M059J (cell line): ENCODE measurements around the gene RGMB. TPM values are rescaled to one million over a fixed set of nuclear protein-coding genes. Genes with fewer than 3 reads are reported as not detected.
"Not testable (repeated sequence)": the region's sequence is repeated elsewhere in the genome, so short reads cannot be mapped to it uniquely, and the experiment has no call there.

Source experiments
- DNase-seq: peaks from one replicate; pipeline ENCODE4 v3.0.0-alpha.2; 2012; ENCODE audit warnings: low read depth
- total RNA-seq: library from RNA; depleted of rRNA; stranded (reverse); fragments of >200 nt; shearing (Covaris generic); gene quantifications from 2 replicates; pipeline ENCODE4 v1.2.3, GENCODE V29; 2014; rRNA removed

Gene RGMB
- total RNA-seq, result 29.9 and 51.1 TPM in 2 replicates

GRCh38 chr5:98773464-98774191 lies at the start of gene RGMB:
Gene RGMB, plus strand, starts transcription at chr5:98773663. Its CDS starts 408 bp downstream, at chr5:98774071.
- DNase-seq, result peak; percentile 98

GRCh38 chr5:98726258-98726657 lies 47.2 kb upstream of the RGMB start:
- no peak for DNase-seq

- DNase-seq, result no peak
Measured at GRCh38 chr5:98727686-98728085, 45.8 kb upstream of the RGMB start.

GRCh38 chr5:98734646-98735045 lies 38.8 kb upstream of the RGMB start:
- DNase-seq, result no peak

- DNase-seq, result peak; percentile 64
Measured at GRCh38 chr5:98735806-98736507, 37.5 kb upstream of the RGMB start.

- DNase-seq, result no peak
Measured at GRCh38 chr5:98736753-98737152, 36.7 kb upstream of the RGMB start.

- not testable (repeated sequence) for DNase-seq
Measured at GRCh38 chr5:98737441-98737840, 36.0 kb upstream of the RGMB start.

GRCh38 chr5:98738481-98739149 lies 34.8 kb upstream of the RGMB start:
- not testable (repeated sequence) for DNase-seq

- DNase-seq, result no peak
Measured at GRCh38 chr5:98741926-98742325, 31.5 kb upstream of the RGMB start.

- no peak for DNase-seq
Measured at GRCh38 chr5:98742396-98743073, 30.9 kb upstream of the RGMB start.

- DNase-seq, result not testable (repeated sequence)
Measured at GRCh38 chr5:98748259-98748658, 25.2 kb upstream of the RGMB start.

GRCh38 chr5:98749046-98749445 lies 24.4 kb upstream of the RGMB start:
- no peak for DNase-seq

GRCh38 chr5:98750693-98751092 lies 22.8 kb upstream of the RGMB start:
- peak; percentile 36 for DNase-seq

GRCh38 chr5:98752331-98752730 lies 21.1 kb upstream of the RGMB start:
- not testable (repeated sequence) for DNase-seq

GRCh38 chr5:98752801-98753200 lies 20.7 kb upstream of the RGMB start:
- not testable (repeated sequence) for DNase-seq

GRCh38 chr5:98753507-98753906 lies 20.0 kb upstream of the RGMB start:
- DNase-seq, result no peak

- peak; percentile 91 for DNase-seq
Measured at GRCh38 chr5:98755406-98755805, 18.1 kb upstream of the RGMB start.

- no peak for DNase-seq
Measured at GRCh38 chr5:98757978-98758377, 15.5 kb upstream of the RGMB start.

GRCh38 chr5:98763001-98763630 lies 10.3 kb upstream of the RGMB start:
- DNase-seq, result peak; percentile 93

GRCh38 chr5:98765815-98766214 lies 7.6 kb upstream of the RGMB start:
- no peak for DNase-seq

- peak; percentile 30 for DNase-seq
Measured at GRCh38 chr5:98767581-98767980, 5.9 kb upstream of the RGMB start.
